Body of pancreas (tissue), 4 donors: ENCODE results near the gene STPG4.

Source experiments
- POLR2A ChIP-seq, 3 donors: fragments of 450-650 bp; IDR thresholded peaks; one replicate each; pipeline ENCODE4 v1.6.1; 2016; ENCODE audit warnings: antibody characterized with exemption in 3 of 3, mild to moderate bottlenecking in 2 of 3
- TF ChIP-seq, protein P1 (sequence below), 7 experiments: fragments of 450-650 bp in 4 of 7; fragments of 200-600 bp in 3 of 7; sonication (generic) in 3 of 7; IDR thresholded peaks; one replicate each; pipeline ENCODE4 v1.5.1; 2016 to 2019; ENCODE audit warnings: antibody characterized with exemption in 7 of 7

GRCh38 chr2:47118581-47118980, 36.5 kb downstream of the STPG4 start:
- TF ChIP-seq, protein P1, sequence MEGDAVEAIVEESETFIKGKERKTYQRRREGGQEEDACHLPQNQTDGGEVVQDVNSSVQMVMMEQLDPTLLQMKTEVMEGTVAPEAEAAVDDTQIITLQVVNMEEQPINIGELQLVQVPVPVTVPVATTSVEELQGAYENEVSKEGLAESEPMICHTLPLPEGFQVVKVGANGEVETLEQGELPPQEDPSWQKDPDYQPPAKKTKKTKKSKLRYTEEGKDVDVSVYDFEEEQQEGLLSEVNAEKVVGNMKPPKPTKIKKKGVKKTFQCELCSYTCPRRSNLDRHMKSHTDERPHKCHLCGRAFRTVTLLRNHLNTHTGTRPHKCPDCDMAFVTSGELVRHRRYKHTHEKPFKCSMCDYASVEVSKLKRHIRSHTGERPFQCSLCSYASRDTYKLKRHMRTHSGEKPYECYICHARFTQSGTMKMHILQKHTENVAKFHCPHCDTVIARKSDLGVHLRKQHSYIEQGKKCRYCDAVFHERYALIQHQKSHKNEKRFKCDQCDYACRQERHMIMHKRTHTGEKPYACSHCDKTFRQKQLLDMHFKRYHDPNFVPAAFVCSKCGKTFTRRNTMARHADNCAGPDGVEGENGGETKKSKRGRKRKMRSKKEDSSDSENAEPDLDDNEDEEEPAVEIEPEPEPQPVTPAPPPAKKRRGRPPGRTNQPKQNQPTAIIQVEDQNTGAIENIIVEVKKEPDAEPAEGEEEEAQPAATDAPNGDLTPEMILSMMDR (IDR thresholded peaks at IDR 0.05): no peak
- no peak for TF ChIP-seq POLR2A (IDR thresholded peaks at IDR 0.05)
